T-helper 2 cell treated with Interferon-gamma antibody and Interleukin-4, amounts not matched to agents 100 ng/mL and 5 ng/mL, for 36 hours (primary cell): ENCODE results near the gene SLC24A4. TPM values are rescaled to one million over a fixed set of nuclear protein-coding genes. Genes with fewer than 3 reads are reported as not detected.

Experiments used
- intact Hi-C: fragments of 100-400 bp; cut with micrococcal nuclease; formaldehyde crosslinking; loops from one replicate; pipeline ENCODE4 v1.15.1; 2023
- total RNA-seq: library from RNA; stranded (reverse); gene quantifications from 2 replicates; pipeline ENCODE4 v1.2.3, GENCODE V29; 2022

Gene SLC24A4
- total RNA-seq, 1 donor from 2014 or later, result not detected

GRCh38 chr14:92436115-92436776 lies 113.3 kb downstream of the SLC24A4 start:
- intact Hi-C loops, result no loop called here

GRCh38 chr14:92437309-92437708 lies 114.3 kb downstream of the SLC24A4 start:
- intact Hi-C loops, result no loop called here

GRCh38 chr14:92437729-92438285 lies 114.8 kb downstream of the SLC24A4 start:
- intact Hi-C loops, result no loop called here

- intact Hi-C loops, result no loop called here
Measured at GRCh38 chr14:92439537-92440344, 116.8 kb downstream of the SLC24A4 start.

GRCh38 chr14:92440345-92441003 lies 117.5 kb downstream of the SLC24A4 start:
- intact Hi-C loops, result no loop called here

GRCh38 chr14:92441751-92442504 lies 119.0 kb downstream of the SLC24A4 start:
- intact Hi-C loops, result no loop called here

GRCh38 chr14:92443167-92443566 lies 120.2 kb downstream of the SLC24A4 start:
- intact Hi-C loops, result no loop called here

GRCh38 chr14:92443741-92444140 lies 120.8 kb downstream of the SLC24A4 start:
- intact Hi-C loops, result no loop called here

GRCh38 chr14:92446771-92447170 lies 123.8 kb downstream of the SLC24A4 start:
- intact Hi-C loops, result no loop called here

GRCh38 chr14:92447416-92448197 lies 124.6 kb downstream of the SLC24A4 start:
- intact Hi-C loops, result no loop called here

- intact Hi-C loops, result no loop called here
Measured at GRCh38 chr14:92448786-92449185, 125.8 kb downstream of the SLC24A4 start.

- intact Hi-C loops, result no loop called here
Measured at GRCh38 chr14:92449404-92450181, 126.6 kb downstream of the SLC24A4 start.

- intact Hi-C loops, result no loop called here
Measured at GRCh38 chr14:92450351-92451070, 127.5 kb downstream of the SLC24A4 start.

GRCh38 chr14:92451245-92451644 lies 128.3 kb downstream of the SLC24A4 start:
- intact Hi-C loops, result no loop called here

GRCh38 chr14:92451755-92452154 lies 128.8 kb downstream of the SLC24A4 start:
- intact Hi-C loops, result no loop called here

- intact Hi-C loops, result no loop called here
Measured at GRCh38 chr14:92452471-92452870, 129.5 kb downstream of the SLC24A4 start.

GRCh38 chr14:92453691-92454090 lies 130.7 kb downstream of the SLC24A4 start:
- intact Hi-C loops, result no loop called here

GRCh38 chr14:92455231-92455630 lies 132.3 kb downstream of the SLC24A4 start:
- intact Hi-C loops, result no loop called here
